HG02973 (cell line): Measurements from ENCODE around the gene TBL1XR1.
"Not testable (repeated sequence)": the region's sequence is repeated elsewhere in the genome, so short reads cannot be mapped to it uniquely, and the experiment has no call there.

ENCODE experiments used
- ATAC-seq: cut with Tn5 transposase; IDR thresholded peaks from one replicate; pipeline ENCODE4 v1.9.1; 2021; ENCODE audit warnings: moderate library complexity; ENCODE audit not compliant: unreplicated experiment

TBL1XR1 gene

GRCh38 chr3:177184602-177185001 lies 12.7 kb downstream of the TBL1XR1 start:
- ATAC-seq: peak; percentile 88

GRCh38 chr3:177182352-177182751 lies 14.9 kb downstream of the TBL1XR1 start:
- ATAC-seq: no peak

DNA sequence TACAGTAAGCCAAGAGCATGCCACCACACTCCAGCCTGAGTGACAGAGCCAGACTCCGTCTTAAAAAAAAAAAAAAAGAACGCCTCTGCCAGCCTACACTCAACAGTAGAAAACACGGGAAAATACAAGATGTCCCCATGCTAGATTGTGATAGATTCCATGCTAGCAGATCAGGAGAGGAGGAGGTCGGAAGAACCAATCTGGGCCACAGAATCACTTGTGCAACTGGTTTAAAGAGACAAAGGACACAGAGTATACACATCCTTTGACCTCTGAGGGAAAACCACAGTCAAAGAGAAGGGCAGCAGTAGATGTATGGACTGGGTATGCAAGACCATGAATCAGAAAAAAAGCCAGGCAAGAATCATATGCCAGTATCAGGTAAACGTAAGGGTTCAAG lies 15.9 kb downstream of the TBL1XR1 start:
- no peak for ATAC-seq

DNA sequence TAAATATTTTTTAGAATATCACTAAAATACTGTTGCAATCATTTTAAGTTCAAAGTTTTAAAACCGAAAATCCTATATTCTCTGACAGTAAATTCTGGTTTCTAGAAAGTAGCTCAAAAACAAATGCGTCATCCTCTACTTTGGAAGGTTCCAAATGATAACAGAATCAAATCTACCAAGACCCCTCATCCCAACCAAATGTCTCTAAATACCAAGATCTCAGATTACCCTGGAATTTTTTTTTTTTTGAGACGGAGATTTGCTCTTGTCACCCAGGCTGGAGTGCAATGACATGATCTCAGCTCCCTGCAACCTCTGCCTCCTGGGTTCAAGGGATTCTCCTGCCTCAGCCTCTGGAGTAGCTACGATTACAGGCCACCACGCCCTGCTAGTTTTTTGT lies 16.8 kb downstream of the TBL1XR1 start:
- no peak for ATAC-seq

DNA sequence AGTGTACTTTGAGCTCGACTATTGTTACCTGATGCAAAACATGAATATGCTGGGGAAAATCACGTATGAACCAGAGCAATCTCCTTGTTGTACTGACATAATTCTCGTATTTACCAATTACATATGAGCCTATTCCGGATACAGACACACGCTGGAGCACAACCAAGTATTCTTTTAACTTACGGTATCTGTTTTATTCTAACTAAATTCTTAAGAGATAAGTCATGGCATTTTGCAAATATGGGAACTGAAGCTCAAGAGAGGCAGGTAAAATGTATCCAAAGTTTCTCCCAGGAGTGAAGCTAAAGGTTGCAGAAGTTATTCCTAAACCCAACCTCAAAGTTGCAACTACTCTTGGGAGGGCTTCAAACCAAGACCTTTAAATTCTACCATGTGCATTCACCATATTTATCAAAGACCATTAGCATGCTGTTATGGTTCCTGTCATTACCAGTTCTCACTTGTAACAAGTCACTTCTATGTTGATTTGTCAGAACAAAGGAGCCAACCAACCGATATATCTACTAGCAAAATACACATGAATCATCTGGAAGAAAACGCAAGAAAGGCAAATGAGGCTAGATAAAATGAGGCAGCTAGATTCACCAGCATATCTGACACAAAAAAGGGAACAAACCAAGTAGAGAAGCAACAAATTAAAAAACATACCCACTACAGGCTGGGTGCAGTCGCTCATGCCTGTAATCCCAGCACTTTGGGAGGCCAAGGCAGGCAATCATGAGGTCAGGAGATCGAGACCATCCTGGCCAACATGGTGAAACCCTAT lies 17.8 kb downstream of the TBL1XR1 start:
- no peak for ATAC-seq

- no peak for ATAC-seq
These were observed 19.5 kb downstream of the TBL1XR1 start for GRCh38 chr3:177177749-177178221.

DNA sequence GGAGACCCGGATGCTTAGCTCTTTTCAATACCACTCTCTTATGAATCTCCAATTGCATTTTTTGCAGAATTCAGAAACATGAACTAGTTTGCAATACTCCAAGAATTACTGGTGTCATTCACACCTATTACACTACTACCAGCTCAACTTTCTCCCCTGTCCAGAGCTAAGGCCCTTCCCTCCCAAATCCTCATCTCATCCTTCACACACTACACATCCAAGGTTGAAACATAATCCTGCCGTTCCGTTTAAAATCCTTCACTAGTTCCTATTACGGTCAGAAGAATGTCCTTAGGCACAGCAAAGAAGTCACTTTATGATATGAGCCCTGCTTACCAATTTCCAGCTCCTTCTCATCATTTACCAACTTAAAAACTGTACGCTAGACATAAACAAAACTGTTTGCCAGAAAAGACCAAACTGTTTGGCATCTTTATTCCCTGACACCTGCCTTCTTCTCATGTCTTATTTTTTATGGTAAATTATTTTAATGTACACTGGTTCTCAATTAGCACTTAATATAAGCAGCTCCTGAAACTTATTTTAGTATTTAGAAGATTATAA lies 22.6 kb downstream of the TBL1XR1 start:
- no peak for ATAC-seq

DNA sequence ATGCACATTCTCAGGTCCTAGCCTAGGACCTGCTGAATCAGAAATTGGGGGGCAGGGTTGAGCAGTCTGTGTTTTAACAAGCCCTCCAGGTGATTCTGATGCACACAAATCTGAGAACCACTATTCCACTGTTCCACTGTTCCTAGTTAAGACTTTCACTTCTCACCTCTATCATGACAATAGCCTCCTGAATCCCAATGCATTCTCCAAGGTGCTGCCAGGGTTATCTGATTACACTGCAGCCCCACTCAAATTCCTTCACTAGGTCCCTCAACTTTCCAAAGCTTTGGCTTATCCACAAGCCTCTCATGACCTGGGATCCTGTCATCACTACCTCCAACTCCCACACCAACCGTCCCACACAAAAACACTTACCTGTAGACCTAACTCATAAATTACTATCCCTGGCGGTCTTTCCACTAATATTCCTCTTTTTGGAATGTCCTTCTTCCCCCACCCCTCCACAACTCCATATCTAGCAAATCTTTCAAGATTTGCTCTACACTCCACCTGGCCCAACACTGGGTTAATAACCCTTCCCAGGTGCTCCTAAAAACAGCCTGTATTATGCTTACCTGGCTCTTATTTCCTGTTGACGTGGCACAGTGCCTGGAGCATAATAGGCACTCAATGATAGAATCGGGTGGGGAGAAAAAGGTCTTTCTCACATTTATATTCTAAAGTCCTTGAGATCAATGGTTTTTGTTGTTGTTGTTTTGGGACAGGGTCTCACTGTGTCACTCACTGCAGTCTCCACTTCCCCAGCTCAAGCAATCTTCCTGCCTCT lies 27.2 kb downstream of the TBL1XR1 start:
- no peak for ATAC-seq

DNA sequence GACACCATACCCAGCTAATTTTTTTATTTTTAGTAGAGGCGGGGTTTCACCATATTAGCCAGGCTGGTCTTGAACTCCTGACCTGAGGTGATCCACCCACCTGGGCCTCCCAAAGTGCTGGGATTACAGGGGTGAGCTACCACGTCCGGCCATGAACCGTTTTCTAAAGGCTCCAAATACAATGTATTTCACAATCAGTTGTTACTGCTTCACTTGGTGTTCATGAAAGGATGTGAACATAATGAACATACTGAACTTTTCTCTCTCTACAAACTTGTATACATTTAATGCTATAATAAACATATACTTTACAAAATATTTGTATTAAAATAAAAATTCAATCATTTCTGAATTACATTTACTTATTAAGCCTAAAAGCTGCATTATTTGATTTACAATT lies 28.9 kb downstream of the TBL1XR1 start:
- no peak for ATAC-seq

DNA sequence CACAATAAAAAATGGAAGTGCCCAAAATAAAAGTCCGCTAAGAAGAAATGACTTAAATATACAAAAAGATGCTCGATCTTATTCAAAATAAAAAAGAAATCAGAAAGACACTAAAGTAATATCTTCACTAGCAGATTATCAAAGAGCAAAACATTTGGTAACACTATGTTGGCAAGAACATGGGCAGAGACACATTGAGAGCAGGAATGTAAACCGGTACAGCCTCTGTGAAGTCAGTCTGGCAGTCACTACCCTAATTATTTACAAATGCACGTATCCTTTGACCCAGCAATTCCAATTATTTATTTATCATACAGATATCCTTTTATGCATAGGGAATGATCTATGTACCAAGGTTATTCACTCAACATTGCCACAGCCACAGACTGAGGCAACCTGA lies 34.5 kb downstream of the TBL1XR1 start:
- no peak for ATAC-seq

DNA sequence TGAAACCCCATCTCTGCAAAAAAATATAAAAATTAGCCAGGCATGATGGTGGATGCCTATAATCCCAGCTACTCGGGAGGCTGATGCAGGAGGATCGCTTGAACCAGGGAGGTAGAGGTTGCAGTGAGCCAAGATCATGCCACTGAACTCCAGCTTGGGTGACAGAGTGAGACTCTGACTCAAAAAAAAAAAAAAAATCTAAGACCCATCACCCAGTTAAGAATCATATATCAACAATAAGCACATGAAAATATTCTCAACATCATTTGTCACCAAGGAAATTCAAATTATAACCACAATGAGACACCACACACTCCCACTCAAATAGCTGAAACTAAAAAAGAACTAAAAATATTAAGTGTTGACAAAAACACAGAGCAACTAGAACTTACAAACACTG lies 35.7 kb downstream of the TBL1XR1 start:
- not testable (repeated sequence) for ATAC-seq

- no peak for ATAC-seq
These were observed 38.8 kb downstream of the TBL1XR1 start for GRCh38 chr3:177158461-177158860.

- ATAC-seq: no peak
These were observed 39.8 kb downstream of the TBL1XR1 start for GRCh38 chr3:177157492-177157891.

DNA sequence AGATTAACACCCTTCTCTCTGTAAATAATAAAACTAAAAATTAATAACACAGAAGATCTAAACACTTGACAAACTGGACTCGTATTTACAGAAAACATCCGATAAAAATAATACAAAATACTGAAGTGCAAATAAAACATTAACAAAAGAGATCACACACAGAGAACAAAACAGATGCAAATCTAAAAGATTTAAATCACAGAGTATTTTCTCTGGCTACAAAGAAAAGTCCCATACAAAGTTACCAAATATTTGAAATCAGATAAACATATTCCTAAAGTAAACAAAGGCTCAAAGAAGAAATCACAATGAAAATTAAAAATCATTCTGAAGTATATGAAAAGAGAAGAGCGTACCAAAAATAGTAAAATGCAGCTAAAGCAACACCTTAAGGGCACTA lies 42.5 kb downstream of the TBL1XR1 start:
- ATAC-seq: no peak

- peak; percentile 66 for ATAC-seq
These were observed 46.2 kb downstream of the TBL1XR1 start for GRCh38 chr3:177150970-177151627.

GRCh38 chr3:177150218-177150916 lies 46.9 kb downstream of the TBL1XR1 start:
- ATAC-seq: no peak

- no peak for ATAC-seq
These were observed 48.2 kb downstream of the TBL1XR1 start for GRCh38 chr3:177149106-177149505.

DNA sequence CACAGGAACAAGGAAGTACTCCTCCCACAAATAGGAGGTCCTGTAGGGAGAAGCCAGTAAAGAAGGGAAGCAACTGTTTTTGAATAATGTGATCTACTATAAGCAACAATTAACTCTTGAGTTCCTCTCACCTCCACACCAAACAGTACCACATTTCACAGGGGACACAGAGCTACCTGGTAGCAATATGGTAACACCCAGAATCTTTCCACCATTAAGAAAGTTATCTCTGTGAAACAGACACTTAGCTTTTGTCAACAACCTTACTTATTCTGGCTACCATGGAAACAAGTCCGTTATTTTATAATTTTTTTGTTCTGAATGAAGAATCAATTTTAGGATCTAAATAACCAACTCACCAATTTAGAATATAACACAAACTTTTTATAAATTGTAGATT lies 49.5 kb downstream of the TBL1XR1 start:
- no peak for ATAC-seq

- no peak for ATAC-seq
These were observed 50.6 kb downstream of the TBL1XR1 start for GRCh38 chr3:177146646-177147045.

DNA sequence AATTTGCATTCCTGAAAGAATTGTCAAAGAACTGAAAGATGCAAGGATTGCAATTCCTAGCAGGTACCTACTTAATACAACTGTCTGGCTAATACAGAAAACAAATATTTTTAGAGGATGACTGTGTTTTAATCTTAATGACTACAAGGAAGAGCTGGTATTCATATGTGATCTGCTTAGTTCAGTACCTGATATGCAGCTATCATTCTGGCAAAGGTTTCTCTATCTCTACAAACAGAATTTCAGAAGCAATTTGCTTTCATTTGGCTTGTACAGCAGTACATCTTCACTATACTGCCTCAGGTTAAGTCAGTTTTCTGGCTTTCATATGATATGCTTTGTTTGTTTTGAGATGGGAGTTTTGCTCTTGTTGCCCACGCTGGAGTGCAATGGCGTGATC lies 51.3 kb downstream of the TBL1XR1 start:
- ATAC-seq: no peak

DNA sequence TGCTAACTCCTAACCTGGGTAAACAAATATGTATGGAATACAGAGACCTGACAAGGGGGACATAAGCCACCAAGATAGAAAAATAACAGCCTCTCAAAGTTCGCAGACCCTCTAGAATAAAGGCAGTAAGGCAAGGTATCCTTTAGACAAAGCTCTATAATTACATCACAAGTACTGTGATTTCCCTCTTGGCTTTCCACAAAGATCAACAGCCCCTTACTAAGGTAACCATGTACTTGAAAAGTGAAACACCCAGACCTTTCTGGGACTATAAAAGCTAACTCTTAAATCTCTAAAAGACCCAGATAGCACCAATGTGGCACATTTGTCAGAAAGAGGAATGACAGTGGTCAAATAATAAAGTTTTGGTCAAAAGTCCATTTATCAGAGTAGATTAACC lies 51.9 kb downstream of the TBL1XR1 start:
- ATAC-seq: no peak
